ENCODE measurements around the gene DRAXIN. TPM values are rescaled to one million over a fixed set of nuclear protein-coding genes. Genes with fewer than 3 reads are reported as not detected.

DRAXIN gene
- total and polyA plus RNA-seq, 12 donors, result under 0.01 to 0.08 (median 0.06) TPM; not detected in 7

DNA sequence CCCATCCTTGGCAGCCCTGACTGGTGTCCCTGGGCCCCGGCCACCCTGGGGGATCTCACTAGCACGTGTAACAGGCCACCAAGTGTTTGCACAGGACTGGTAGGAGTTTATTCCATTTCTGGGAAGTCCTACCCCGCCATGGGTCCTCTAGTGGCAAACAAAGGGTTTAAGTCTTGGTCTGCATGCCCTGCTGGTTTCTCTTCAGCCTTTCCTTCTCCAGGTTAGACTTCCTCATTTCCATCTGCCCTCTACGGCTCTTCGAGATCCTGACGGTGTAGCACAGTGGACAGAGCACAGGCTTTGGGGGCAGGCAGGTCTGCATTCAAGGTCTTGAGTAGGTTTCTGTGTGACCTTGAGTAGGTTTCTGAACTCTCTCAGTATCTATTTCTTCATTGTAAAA is 47.3 kb downstream of the DRAXIN start:
- H3K27ac ChIP-seq, result no peak overlapping the region
- no peak for TF ChIP-seq POLR2A (IDR thresholded peaks at IDR 0.05)
- TF ChIP-seq, protein P1, sequence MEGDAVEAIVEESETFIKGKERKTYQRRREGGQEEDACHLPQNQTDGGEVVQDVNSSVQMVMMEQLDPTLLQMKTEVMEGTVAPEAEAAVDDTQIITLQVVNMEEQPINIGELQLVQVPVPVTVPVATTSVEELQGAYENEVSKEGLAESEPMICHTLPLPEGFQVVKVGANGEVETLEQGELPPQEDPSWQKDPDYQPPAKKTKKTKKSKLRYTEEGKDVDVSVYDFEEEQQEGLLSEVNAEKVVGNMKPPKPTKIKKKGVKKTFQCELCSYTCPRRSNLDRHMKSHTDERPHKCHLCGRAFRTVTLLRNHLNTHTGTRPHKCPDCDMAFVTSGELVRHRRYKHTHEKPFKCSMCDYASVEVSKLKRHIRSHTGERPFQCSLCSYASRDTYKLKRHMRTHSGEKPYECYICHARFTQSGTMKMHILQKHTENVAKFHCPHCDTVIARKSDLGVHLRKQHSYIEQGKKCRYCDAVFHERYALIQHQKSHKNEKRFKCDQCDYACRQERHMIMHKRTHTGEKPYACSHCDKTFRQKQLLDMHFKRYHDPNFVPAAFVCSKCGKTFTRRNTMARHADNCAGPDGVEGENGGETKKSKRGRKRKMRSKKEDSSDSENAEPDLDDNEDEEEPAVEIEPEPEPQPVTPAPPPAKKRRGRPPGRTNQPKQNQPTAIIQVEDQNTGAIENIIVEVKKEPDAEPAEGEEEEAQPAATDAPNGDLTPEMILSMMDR (IDR thresholded peaks at IDR 0.05), result no peak
- no peak overlapping the region for H3K4me3 ChIP-seq
- no peaks in the 10 kb centered on the region for H3K9me3 ChIP-seq (replicated peaks in 1 of 3)
- intact Hi-C loops (cut with DNase I), result no loop called here
- no peaks in the 10 kb centered on the region for H3K27me3 ChIP-seq
- no peaks in the 10 kb centered on the region for H3K36me3 ChIP-seq (replicated peaks in 1 of 2)
- WGBS, 4 donors, result 70 to 95% (median 79%) methylated on average over 5 to 6 of the region's 6 CpGs
- peaks cover 14 to 30% of the 10 kb centered on the region in 2 donors for H3K4me1 ChIP-seq (replicated peaks in 1 of 2)
- no peak for DNase-seq

DNA sequence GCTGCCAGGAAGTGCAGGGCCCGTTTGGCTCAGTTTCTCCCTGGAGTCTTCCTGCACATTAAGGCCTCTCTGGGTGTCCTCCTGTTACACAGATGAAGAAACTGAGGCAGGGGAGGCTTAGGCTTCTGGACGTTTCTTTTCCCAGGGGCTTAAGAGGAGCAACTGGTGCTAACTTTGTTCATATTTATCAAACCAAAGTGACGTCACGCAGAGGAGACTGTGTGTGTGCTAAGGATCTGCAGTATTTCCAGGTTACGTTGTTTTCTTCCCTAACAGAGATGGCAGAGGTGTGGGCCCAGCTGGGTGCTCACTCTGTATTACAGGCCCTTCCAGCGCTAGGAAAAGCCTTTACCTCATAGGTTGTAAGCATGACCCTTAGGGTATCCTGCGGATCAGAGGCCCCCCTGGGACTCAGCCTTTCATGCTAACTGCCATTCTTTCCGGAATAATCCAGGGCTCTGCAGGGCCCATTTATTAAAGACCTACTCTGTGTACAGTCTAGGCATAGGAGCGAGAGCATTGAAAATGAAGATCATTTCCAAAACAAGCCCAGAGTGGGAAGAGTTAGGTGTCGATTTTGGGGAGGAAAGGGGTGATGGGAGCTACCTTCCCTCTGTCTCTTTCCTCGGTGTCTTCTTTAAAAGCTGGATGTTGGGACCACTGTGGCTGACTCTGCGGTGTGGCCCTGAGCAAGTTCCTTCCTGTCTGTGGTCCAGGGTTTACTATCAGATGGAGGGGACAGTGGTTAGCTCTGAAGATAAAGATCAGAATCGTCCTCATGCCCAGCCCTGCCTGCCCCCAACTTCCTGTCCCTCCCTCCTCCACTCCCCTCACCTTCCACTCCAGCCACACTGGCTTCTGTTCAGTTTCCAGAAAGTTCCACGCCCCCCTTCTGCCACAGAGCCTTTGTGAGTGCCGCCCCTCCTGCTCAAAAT is 49.0 kb downstream of the DRAXIN start:
- no peaks in the 10 kb centered on the region for H3K27me3 ChIP-seq
- intact Hi-C loops (cut with DNase I), result no loop called here
- TF ChIP-seq, protein P1 (IDR thresholded peaks at IDR 0.05), result no peak
- TF ChIP-seq POLR2A (IDR thresholded peaks at IDR 0.05), result no peak
- no peaks in the 10 kb centered on the region for H3K9me3 ChIP-seq (replicated peaks in 1 of 3)
- 65 to 74% (median 70%) methylated on average over 12 to 15 of the region's 15 CpGs for WGBS, 4 donors
- no peak overlapping the region for H3K4me3 ChIP-seq
- H3K27ac ChIP-seq, result no peak overlapping the region
- DNase-seq, result no peak
- H3K4me1 ChIP-seq (replicated peaks in 1 of 2), result peaks cover 13 to 28% of the 10 kb centered on the region in 2 donors
- no peaks in the 10 kb centered on the region for H3K36me3 ChIP-seq (replicated peaks in 1 of 2)

- Histone ChIP-seq H3K4me3 (no peak overlapping the region), H3K4me1 (replicated peaks in 1 of 2) (peaks cover 18 to 34% of the 10 kb centered on the region in 2 donors), H3K27me3 (no peaks in the 10 kb centered on the region), H3K36me3 (replicated peaks in 1 of 2) (no peaks in the 10 kb centered on the region), H3K27ac (no peak overlapping the region), H3K9me3 (replicated peaks in 1 of 3) (no peaks in the 10 kb centered on the region)
- intact Hi-C loops (cut with DNase I), result no loop called here
- 88 to 92% (median 91%) methylated on average over 4 of the region's 4 CpGs for WGBS, 4 donors
- no peak for DNase-seq
- no peak for TF ChIP-seq POLR2A (IDR thresholded peaks at IDR 0.05)
- TF ChIP-seq, protein P1 (IDR thresholded peaks at IDR 0.05), result no peak
Observed at GRCh38 chr1:11741482-11741881, 50.0 kb downstream of the DRAXIN start.

GRCh38 chr1:11741919-11742558 is 50.5 kb downstream of the DRAXIN start:
- DNase-seq, result no peak
- Histone ChIP-seq H3K27ac (no peak overlapping the region), H3K4me1 (replicated peaks in 1 of 2) (peaks cover 17 to 34% of the 10 kb centered on the region in 2 donors), H3K36me3 (replicated peaks in 1 of 2) (no peaks in the 10 kb centered on the region), H3K27me3 (no peaks in the 10 kb centered on the region), H3K9me3 (replicated peaks in 1 of 3) (no peaks in the 10 kb centered on the region), H3K4me3 (no peak overlapping the region)
- WGBS, 4 donors, result 83 to 86% (median 84%) methylated on average over 4 to 5 of the region's 5 CpGs
- TF ChIP-seq, protein P1 (IDR thresholded peaks at IDR 0.05), result no peak
- no peak for TF ChIP-seq POLR2A (IDR thresholded peaks at IDR 0.05)
- intact Hi-C loops (cut with DNase I), result no loop called here
